ENCODE data around the gene OXCT2. TPM values are rescaled to one million over a fixed set of nuclear protein-coding genes. Genes with fewer than 3 reads are reported as not detected.

Gene OXCT2
- polyA plus RNA-seq, 1 donor from 2014 or later, result not detected

GRCh38 chr1:39759436-39759726 lies 11.8 kb downstream of the OXCT2 start:
- Histone ChIP-seq H3K27ac (ENCODE audit: low read length) (no peak overlapping the region), H3F3A (ENCODE audit: insufficient read depth, low read length, poor library complexity, severe bottlenecking) (no peaks in the 10 kb centered on the region), H3K36me3 (ENCODE audit: insufficient read depth, low read length) (no peaks in the 10 kb centered on the region), H3K9ac (ENCODE audit: low read length) (no peak overlapping the region), H4K20me1 (ENCODE audit: insufficient read depth) (no peaks in the 10 kb centered on the region), H2AFZ (ENCODE audit: low read depth, low read length) (no peak overlapping the region), H3K79me2 (replicated peaks; ENCODE audit: insufficient read depth, low read length) (no peaks in the 10 kb centered on the region), H3K4me2 (ENCODE audit: low read length) (no peak overlapping the region), H3K9me2 (ENCODE audit: insufficient read depth, low read length) (no peaks in the 10 kb centered on the region), H3K4me3 (ENCODE audit: low read length) (no peak overlapping the region), H3K27me3 (ENCODE audit: insufficient read depth, low read depth, low read length) (no peaks in the 10 kb centered on the region), H3K9me3 (ENCODE audit: low read length) (no peaks in the 10 kb centered on the region)
- no peak for TF ChIP-seq TAF1 (IDR thresholded peaks at IDR 0.05; ENCODE audit: low read depth)
- no peak for TF ChIP-seq POLR2AphosphoS5 (IDR thresholded peaks at IDR 0.05)
- TF ChIP-seq RAD21 (conservative IDR thresholded peaks at IDR 0.05), result no peak
- no peak for TF ChIP-seq MXI1 (conservative IDR thresholded peaks at IDR 0.05; ENCODE audit: poor library complexity, severe bottlenecking)
- no peak for TF ChIP-seq SMC3 (conservative IDR thresholded peaks at IDR 0.05; ENCODE audit: poor library complexity)
- TF ChIP-seq, protein P1, sequence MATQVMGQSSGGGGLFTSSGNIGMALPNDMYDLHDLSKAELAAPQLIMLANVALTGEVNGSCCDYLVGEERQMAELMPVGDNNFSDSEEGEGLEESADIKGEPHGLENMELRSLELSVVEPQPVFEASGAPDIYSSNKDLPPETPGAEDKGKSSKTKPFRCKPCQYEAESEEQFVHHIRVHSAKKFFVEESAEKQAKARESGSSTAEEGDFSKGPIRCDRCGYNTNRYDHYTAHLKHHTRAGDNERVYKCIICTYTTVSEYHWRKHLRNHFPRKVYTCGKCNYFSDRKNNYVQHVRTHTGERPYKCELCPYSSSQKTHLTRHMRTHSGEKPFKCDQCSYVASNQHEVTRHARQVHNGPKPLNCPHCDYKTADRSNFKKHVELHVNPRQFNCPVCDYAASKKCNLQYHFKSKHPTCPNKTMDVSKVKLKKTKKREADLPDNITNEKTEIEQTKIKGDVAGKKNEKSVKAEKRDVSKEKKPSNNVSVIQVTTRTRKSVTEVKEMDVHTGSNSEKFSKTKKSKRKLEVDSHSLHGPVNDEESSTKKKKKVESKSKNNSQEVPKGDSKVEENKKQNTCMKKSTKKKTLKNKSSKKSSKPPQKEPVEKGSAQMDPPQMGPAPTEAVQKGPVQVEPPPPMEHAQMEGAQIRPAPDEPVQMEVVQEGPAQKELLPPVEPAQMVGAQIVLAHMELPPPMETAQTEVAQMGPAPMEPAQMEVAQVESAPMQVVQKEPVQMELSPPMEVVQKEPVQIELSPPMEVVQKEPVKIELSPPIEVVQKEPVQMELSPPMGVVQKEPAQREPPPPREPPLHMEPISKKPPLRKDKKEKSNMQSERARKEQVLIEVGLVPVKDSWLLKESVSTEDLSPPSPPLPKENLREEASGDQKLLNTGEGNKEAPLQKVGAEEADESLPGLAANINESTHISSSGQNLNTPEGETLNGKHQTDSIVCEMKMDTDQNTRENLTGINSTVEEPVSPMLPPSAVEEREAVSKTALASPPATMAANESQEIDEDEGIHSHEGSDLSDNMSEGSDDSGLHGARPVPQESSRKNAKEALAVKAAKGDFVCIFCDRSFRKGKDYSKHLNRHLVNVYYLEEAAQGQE (IDR thresholded peaks at IDR 0.05; ENCODE audit: borderline replicate concordance), result no peak
- no peak for TF ChIP-seq CTCF (IDR thresholded peaks at IDR 0.05; ENCODE audit: poor library complexity, severe bottlenecking)
- TF ChIP-seq EZH2 (IDR thresholded peaks at IDR 0.05; ENCODE audit: borderline replicate concordance, insufficient read depth, low read length, poor library complexity, severe bottlenecking), result no peak
- TF ChIP-seq EP300 (conservative IDR thresholded peaks at IDR 0.05; ENCODE audit: poor library complexity, severe bottlenecking), result no peak

GRCh38 chr1:39758556-39759435 lies 12.4 kb downstream of the OXCT2 start:
- Histone ChIP-seq H3K27me3 (ENCODE audit: insufficient read depth, low read depth, low read length) (no peaks in the 10 kb centered on the region), H3K9me2 (ENCODE audit: insufficient read depth, low read length) (no peaks in the 10 kb centered on the region), H3K4me2 (ENCODE audit: low read length) (no peak overlapping the region), H3K79me2 (replicated peaks; ENCODE audit: insufficient read depth, low read length) (no peaks in the 10 kb centered on the region), H3K9ac (ENCODE audit: low read length) (no peak overlapping the region), H3K4me3 (ENCODE audit: low read length) (no peak overlapping the region), H3F3A (ENCODE audit: insufficient read depth, low read length, poor library complexity, severe bottlenecking) (no peaks in the 10 kb centered on the region), H3K36me3 (ENCODE audit: insufficient read depth, low read length) (no peaks in the 10 kb centered on the region), H3K27ac (ENCODE audit: low read length) (no peak overlapping the region), H2AFZ (ENCODE audit: low read depth, low read length) (no peak overlapping the region), H3K9me3 (ENCODE audit: low read length) (no peaks in the 10 kb centered on the region), H4K20me1 (ENCODE audit: insufficient read depth) (no peaks in the 10 kb centered on the region)
- TF ChIP-seq EZH2 (IDR thresholded peaks at IDR 0.05; ENCODE audit: borderline replicate concordance, insufficient read depth, low read length, poor library complexity, severe bottlenecking) (no peak), MXI1 (conservative IDR thresholded peaks at IDR 0.05; ENCODE audit: poor library complexity, severe bottlenecking) (no peak), SMC3 (conservative IDR thresholded peaks at IDR 0.05; ENCODE audit: poor library complexity) (no peak), CTCF (IDR thresholded peaks at IDR 0.05; ENCODE audit: poor library complexity, severe bottlenecking) (no peak), RAD21 (conservative IDR thresholded peaks at IDR 0.05) (no peak), EP300 (conservative IDR thresholded peaks at IDR 0.05; ENCODE audit: poor library complexity, severe bottlenecking) (no peak), POLR2AphosphoS5 (IDR thresholded peaks at IDR 0.05) (no peak), TAF1 (IDR thresholded peaks at IDR 0.05; ENCODE audit: low read depth) (no peak)
- TF ChIP-seq, protein P1 (IDR thresholded peaks at IDR 0.05; ENCODE audit: borderline replicate concordance), result no peak
